ENCODE measurements around the gene ARFGAP3.

The ARFGAP3 gene

DNA sequence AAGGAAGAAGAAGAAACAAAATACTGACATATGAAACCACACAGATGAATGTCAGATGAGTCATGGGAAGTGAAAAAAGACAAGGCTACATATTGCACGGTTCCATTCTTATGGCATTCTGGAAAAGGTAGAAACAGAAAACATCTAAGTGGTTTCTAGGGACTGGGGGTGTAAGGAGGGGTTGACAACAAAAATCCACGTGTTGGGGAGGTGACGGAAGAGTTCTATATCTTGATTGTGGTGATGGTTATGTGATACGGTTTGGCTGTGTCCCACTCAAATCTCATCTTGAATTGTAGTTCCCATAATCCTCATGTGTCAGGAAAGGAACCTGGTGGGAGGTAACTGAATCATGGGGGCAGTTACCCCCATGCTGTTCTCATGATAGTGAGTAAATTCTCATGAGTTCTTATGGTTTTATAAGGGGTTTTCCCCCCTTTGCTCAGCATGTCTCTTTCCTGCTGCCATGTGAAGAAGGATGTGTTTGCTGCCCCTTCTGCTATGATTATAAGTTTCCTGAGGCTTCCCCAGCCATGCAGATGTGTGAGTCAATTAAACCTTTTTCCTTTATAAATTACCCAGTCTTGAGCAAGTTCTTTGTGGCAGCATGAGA lies 6.4 kb upstream of the ARFGAP3 start:
- TF ChIP-seq FOXP2 (optimal IDR thresholded peaks at IDR 0.05; ENCODE audit: control extremely low read depth, extremely low read length, insufficient read depth) (no peak), EZH2 (IDR thresholded peaks at IDR 0.05) (no peak), POLR2AphosphoS5 (IDR thresholded peaks at IDR 0.05; ENCODE audit: borderline replicate concordance, low read depth, low read length) (no peak)
- no peak overlapping the region for H3K9ac ChIP-seq (ENCODE audit: insufficient read length)
- H3K36me3 ChIP-seq (ENCODE audit: insufficient read depth, low read length) = no peaks in the 10 kb centered on the region
- DNase-seq (ENCODE audit: low read depth, low spot score) = peak; percentile 18
- no peaks in the 10 kb centered on the region for H3K9me3 ChIP-seq (ENCODE audit: low read depth, low read length)
- no peak overlapping the region for H3K4me3 ChIP-seq
- no peak overlapping the region for H3K27ac ChIP-seq

DNA sequence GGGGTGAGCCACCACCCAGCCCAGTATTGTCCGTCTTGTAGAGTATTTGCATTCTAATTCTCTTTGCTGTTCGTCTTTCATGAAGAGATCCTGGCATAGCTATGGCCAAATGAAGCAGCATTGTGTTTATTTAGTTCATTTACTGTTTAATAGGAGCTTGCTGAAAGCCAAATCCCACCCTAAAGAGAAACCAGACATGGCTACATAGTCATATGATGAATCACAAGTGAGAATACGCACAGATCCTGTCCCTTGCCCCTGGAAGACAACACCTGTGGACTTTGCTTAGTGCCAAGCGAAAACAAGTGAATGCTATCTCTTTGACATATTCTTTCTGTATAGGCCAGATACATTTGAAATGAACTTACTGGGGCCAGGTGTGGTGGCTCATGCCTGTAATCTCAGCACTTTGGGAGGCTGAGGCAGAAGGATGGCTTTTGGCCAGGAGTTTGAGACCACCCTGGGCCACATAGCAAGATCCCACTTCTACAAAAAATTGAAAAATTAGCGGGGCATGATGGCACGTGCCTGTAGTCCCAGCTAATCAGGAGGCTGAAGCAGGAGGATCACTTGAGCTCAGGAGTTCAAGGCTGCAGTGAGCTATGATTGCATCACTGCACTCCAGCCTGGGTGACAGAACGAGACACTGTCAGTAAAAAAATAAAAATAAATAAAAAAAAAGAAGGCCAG lies 5.1 kb upstream of the ARFGAP3 start:
- no peaks in the 10 kb centered on the region for H3K36me3 ChIP-seq (ENCODE audit: insufficient read depth, low read length)
- no peak for DNase-seq (ENCODE audit: low read depth, low spot score)
- no peaks in the 10 kb centered on the region for H3K9me3 ChIP-seq (ENCODE audit: low read depth, low read length)
- H3K9ac ChIP-seq (ENCODE audit: insufficient read length) = no peak overlapping the region
- H3K4me3 ChIP-seq = no peak overlapping the region
- no peak overlapping the region for H3K27ac ChIP-seq
- TF ChIP-seq POLR2AphosphoS5 (IDR thresholded peaks at IDR 0.05; ENCODE audit: borderline replicate concordance, low read depth, low read length) = no peak
- TF ChIP-seq FOXP2 (optimal IDR thresholded peaks at IDR 0.05; ENCODE audit: control extremely low read depth, extremely low read length, insufficient read depth) = no peak
- no peak for TF ChIP-seq EZH2 (IDR thresholded peaks at IDR 0.05)

DNA sequence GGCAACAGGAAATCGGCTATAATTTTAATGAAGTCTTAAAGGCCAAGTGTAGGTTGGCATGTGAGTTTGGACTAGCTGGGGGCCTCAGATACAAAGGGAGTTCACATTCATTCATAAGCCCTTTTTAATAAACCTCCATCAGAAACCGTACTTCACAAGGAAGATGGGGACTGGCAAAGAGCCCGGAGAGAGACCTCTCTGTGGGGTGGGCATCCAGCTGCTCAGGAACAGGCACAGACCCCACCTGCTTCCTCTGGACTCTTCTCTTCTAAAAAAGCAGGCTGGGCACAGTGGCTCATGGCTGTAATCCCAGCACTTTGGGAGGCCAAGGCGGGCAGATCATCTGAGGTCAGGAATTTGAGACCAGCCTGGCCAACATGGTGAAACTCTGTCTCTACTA lies 3.9 kb upstream of the ARFGAP3 start:
- H3K9ac ChIP-seq (ENCODE audit: insufficient read length) = no peak overlapping the region
- no peaks in the 10 kb centered on the region for H3K36me3 ChIP-seq (ENCODE audit: insufficient read depth, low read length)
- no peak overlapping the region for H3K4me3 ChIP-seq
- no peak for DNase-seq (ENCODE audit: low read depth, low spot score)
- H3K9me3 ChIP-seq (ENCODE audit: low read depth, low read length) = no peaks in the 10 kb centered on the region
- no peak overlapping the region for H3K27ac ChIP-seq
- no peak for TF ChIP-seq POLR2AphosphoS5 (IDR thresholded peaks at IDR 0.05; ENCODE audit: borderline replicate concordance, low read depth, low read length)
- TF ChIP-seq FOXP2 (optimal IDR thresholded peaks at IDR 0.05; ENCODE audit: control extremely low read depth, extremely low read length, insufficient read depth) = no peak
- no peak for TF ChIP-seq EZH2 (IDR thresholded peaks at IDR 0.05)

DNA sequence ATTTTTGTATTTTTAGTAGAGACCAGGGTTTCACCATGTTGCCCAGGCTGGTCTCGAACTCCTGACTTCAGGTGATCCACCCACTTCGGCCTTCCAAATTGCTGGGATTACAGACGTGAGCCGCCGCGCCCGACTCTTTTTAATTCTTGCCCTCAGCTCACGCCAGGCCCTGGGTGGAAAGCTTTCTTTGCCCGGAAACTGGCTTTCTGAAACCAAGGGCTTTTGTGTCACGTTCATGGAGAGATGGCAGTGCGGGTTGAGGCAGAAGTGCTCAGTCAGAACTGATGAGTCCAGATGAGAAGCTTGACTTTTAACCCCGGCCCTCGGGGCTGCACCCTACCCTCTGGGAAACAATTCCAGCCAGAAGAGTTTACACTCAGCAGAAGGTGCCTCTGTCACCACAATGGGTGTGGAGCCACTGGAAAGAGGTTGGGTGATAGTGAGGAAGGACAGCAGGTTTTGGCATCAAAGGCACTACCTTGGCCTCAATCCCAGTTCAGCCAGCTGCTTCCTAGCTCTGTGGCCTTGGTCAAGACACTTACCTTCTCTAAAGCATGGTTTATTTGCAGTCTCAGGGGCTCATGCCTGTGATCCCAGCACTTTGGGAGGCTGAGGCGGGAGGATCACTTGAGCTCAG lies 890 bp upstream of the ARFGAP3 start:
- Histone ChIP-seq H3K4me3 (no peak overlapping the region), H3K9me3 (ENCODE audit: low read depth, low read length) (no peaks in the 10 kb centered on the region), H3K9ac (ENCODE audit: insufficient read length) (no peak overlapping the region), H3K36me3 (ENCODE audit: insufficient read depth, low read length) (no peaks in the 10 kb centered on the region), H3K27ac (no peak overlapping the region)
- DNase-seq (ENCODE audit: low read depth, low spot score) = no peak
- no peak for TF ChIP-seq EZH2 (IDR thresholded peaks at IDR 0.05)
- no peak for TF ChIP-seq FOXP2 (optimal IDR thresholded peaks at IDR 0.05; ENCODE audit: control extremely low read depth, extremely low read length, insufficient read depth)
- TF ChIP-seq POLR2AphosphoS5 (IDR thresholded peaks at IDR 0.05; ENCODE audit: borderline replicate concordance, low read depth, low read length) = no peak

DNA sequence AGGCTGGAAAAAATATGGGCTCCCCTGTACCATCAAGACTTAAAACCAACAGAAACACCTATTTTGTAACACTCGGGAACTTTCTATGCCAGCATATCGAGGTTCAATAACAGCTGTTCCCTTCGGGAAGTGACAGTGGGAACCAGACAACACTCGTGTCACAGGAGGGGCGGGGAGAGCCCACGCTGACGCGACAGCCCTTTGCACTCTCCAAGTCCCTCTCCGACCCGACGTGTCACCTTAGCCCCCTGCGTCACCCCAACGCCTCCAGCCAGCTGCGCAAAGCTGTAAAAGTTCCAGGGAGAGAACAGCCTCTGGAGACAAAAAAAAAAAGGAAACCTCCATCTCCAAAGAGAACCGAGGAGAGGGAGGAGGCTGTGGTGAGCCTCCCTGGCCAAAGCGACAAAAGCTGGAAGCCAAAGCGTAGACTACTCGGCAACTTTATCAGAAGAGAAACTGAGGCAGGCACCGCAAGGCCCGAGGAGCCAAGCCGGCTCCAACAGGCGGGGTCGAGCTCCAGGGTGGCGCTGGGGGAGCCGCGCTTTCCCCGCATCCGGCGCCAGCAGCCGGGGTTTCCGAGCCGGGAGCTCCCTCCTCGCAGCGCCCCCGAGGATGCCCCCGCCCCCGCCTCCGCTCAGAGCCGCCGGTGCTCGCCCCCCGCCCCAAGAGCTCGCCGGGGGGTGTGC lies 751 bp downstream of the ARFGAP3 start:
- DNase-seq (ENCODE audit: low read depth, low spot score) = no peak
- no peak for TF ChIP-seq EZH2 (IDR thresholded peaks at IDR 0.05)
- TF ChIP-seq FOXP2 (optimal IDR thresholded peaks at IDR 0.05; ENCODE audit: control extremely low read depth, extremely low read length, insufficient read depth) = no peak
- no peak for TF ChIP-seq POLR2AphosphoS5 (IDR thresholded peaks at IDR 0.05; ENCODE audit: borderline replicate concordance, low read depth, low read length)
- Histone ChIP-seq H3K9me3 (ENCODE audit: low read depth, low read length) (no peaks in the 10 kb centered on the region), H3K9ac (ENCODE audit: insufficient read length) (peak overlapping the region; percentile 70), H3K27ac (no peak overlapping the region), H3K4me3 (peak overlapping the region; percentile 87), H3K36me3 (ENCODE audit: insufficient read depth, low read length) (no peaks in the 10 kb centered on the region)

DNA sequence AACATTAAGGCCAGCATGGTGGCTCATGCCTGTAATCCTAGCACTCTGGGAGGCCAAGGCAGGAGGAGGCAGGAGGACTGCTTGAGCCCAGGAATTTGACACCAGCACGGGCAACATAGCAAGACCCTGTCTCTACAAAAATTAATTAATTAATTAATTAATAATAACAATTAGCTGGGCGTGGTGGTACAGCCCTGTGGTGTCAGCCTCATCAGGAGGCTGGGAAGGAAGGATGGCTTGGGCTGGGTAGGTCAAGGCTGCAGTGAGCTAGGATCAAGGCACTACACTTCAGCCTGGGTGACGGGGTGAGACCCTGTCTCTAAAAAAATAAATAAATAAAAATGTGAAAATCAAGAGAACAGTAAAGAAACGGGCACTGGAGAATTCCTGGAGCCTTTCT lies 1.4 kb downstream of the ARFGAP3 start:
- H3K4me3 ChIP-seq = peak overlapping the region; percentile 87
- H3K9ac ChIP-seq (ENCODE audit: insufficient read length) = peak overlapping the region; percentile 70
- DNase-seq (ENCODE audit: low read depth, low spot score) = no peak
- H3K36me3 ChIP-seq (ENCODE audit: insufficient read depth, low read length) = no peaks in the 10 kb centered on the region
- H3K27ac ChIP-seq = no peak overlapping the region
- TF ChIP-seq POLR2AphosphoS5 (IDR thresholded peaks at IDR 0.05; ENCODE audit: borderline replicate concordance, low read depth, low read length) (no peak), EZH2 (IDR thresholded peaks at IDR 0.05) (no peak), FOXP2 (optimal IDR thresholded peaks at IDR 0.05; ENCODE audit: control extremely low read depth, extremely low read length, insufficient read depth) (no peak)
- no peaks in the 10 kb centered on the region for H3K9me3 ChIP-seq (ENCODE audit: low read depth, low read length)

DNA sequence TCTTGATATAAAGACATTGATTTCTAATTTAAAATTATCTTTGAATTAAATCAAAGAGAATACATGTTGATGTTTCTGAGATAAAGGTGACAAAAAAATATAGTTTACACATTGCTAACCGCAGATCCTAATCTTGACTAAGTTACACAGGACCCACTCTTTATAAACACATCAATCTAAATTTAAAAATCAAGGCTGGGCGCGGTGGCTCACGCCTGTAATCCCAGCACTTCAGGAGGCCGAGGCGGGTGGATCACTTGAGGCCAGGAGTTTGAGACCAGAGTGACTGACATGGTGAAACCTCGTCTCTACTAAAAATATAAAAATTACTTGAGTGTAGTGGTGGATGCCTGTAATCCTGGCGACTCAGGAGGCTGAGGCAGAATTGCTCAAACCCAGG lies 1.9 kb downstream of the ARFGAP3 start:
- no peak for TF ChIP-seq EZH2 (IDR thresholded peaks at IDR 0.05)
- no peak for TF ChIP-seq POLR2AphosphoS5 (IDR thresholded peaks at IDR 0.05; ENCODE audit: borderline replicate concordance, low read depth, low read length)
- TF ChIP-seq FOXP2 (optimal IDR thresholded peaks at IDR 0.05; ENCODE audit: control extremely low read depth, extremely low read length, insufficient read depth) = no peak
- H3K9ac ChIP-seq (ENCODE audit: insufficient read length) = no peak overlapping the region
- H3K27ac ChIP-seq = no peak overlapping the region
- no peak overlapping the region for H3K4me3 ChIP-seq
- H3K36me3 ChIP-seq (ENCODE audit: insufficient read depth, low read length) = no peaks in the 10 kb centered on the region
- DNase-seq (ENCODE audit: low read depth, low spot score) = no peak
- no peaks in the 10 kb centered on the region for H3K9me3 ChIP-seq (ENCODE audit: low read depth, low read length)

DNA sequence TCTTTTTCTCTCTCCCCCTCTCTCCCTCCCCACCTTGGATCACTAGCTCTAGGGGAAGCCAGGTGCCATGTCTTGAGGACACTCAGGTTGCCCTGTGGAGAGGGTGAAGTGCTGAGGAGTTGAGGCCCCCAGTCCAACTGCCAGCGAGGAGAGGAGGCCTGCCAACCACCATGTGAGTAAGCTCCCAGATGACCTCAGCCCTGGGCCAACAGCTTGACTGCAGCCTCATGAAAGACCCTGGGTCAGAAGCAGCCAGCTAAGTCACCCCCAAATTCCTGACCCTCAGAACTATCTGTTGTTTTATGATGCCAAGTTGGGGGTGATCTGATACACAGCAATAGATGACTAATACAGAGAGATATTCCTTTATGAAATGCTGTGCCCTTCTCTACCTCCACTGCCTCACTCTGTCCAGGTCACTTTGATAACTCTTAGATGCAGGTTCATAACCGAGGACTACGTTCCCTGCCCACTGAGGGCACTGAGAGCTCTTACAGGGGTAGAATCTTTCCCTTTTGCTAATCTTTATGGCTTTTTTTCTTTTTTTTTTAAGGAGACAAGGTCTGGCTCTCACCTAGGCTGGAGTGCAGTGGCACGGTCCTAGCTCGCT lies 8.0 kb downstream of the ARFGAP3 start:
- no peak for TF ChIP-seq POLR2AphosphoS5 (IDR thresholded peaks at IDR 0.05; ENCODE audit: borderline replicate concordance, low read depth, low read length)
- no peak for TF ChIP-seq EZH2 (IDR thresholded peaks at IDR 0.05)
- no peak for TF ChIP-seq FOXP2 (optimal IDR thresholded peaks at IDR 0.05; ENCODE audit: control extremely low read depth, extremely low read length, insufficient read depth)
- H3K9ac ChIP-seq (ENCODE audit: insufficient read length) = no peak overlapping the region
- H3K36me3 ChIP-seq (ENCODE audit: insufficient read depth, low read length) = no peaks in the 10 kb centered on the region; the same call in 1 of the 2 replicates
- no peaks in the 10 kb centered on the region for H3K9me3 ChIP-seq (ENCODE audit: low read depth, low read length)
- DNase-seq (ENCODE audit: low read depth, low spot score) = no peak
- H3K27ac ChIP-seq = no peak overlapping the region
- no peak overlapping the region for H3K4me3 ChIP-seq

Data from SK-N-MC (cell line).